IPS-NIHi7 (cell line): Measurements from ENCODE around the gene COX8A.

Experiments
- DNase-seq: peaks from one replicate; pipeline ENCODE4 v3.0.0; 2012; ENCODE audit warnings: mixed read lengths; ENCODE audit errors: extremely low spot score

The COX8A gene

GRCh38 chr11:64003807-64004589 is 29.6 kb downstream of the COX8A start:
- DNase-seq, result no peak

- no peak for DNase-seq
Observed at GRCh38 chr11:64004590-64004984, 30.2 kb downstream of the COX8A start.

GRCh38 chr11:64005691-64006090 is 31.3 kb downstream of the COX8A start:
- DNase-seq, result no peak

- DNase-seq, result no peak
Observed at GRCh38 chr11:64006398-64006797, 32.0 kb downstream of the COX8A start.

GRCh38 chr11:64007160-64007628 is 32.8 kb downstream of the COX8A start:
- DNase-seq, result peak; percentile 42

GRCh38 chr11:64007629-64008282 is 33.3 kb downstream of the COX8A start:
- DNase-seq, result peak; percentile 71

GRCh38 chr11:64008283-64008913 is 34.0 kb downstream of the COX8A start:
- DNase-seq, result no peak

- DNase-seq, result peak; percentile 56
Observed at GRCh38 chr11:64008914-64009633, 34.7 kb downstream of the COX8A start.

GRCh38 chr11:64009710-64010109 is 35.3 kb downstream of the COX8A start:
- no peak for DNase-seq

GRCh38 chr11:64010783-64011182 is 36.4 kb downstream of the COX8A start:
- DNase-seq, result no peak

- DNase-seq, result no peak
Observed at GRCh38 chr11:64011371-64011770, 37.0 kb downstream of the COX8A start.

GRCh38 chr11:64013141-64013896 is 38.9 kb downstream of the COX8A start:
- no peak for DNase-seq

- DNase-seq, result no peak
Observed at GRCh38 chr11:64014356-64014755, 39.9 kb downstream of the COX8A start.

- DNase-seq, result no peak
Observed at GRCh38 chr11:64015510-64015909, 41.1 kb downstream of the COX8A start.

GRCh38 chr11:64015935-64016845 is 41.8 kb downstream of the COX8A start:
- DNase-seq, result no peak

- no peak for DNase-seq
Observed at GRCh38 chr11:64017945-64018224, 43.5 kb downstream of the COX8A start.

GRCh38 chr11:64018310-64018709 is 43.9 kb downstream of the COX8A start:
- DNase-seq, result no peak

GRCh38 chr11:64019106-64020037 is 45.0 kb downstream of the COX8A start:
- DNase-seq, result no peak

- no peak for DNase-seq
Observed at GRCh38 chr11:64020976-64021756, 46.7 kb downstream of the COX8A start.
